Left cardiac atrium (tissue), 4 donors: Measurements from ENCODE around the gene NMS. TPM values are rescaled to one million over a fixed set of nuclear protein-coding genes. Genes with fewer than 3 reads are reported as not detected.

Experiments
- ATAC-seq, 2 donors: fragments of 200-7000 bp; cut with Tn5 transposase; one replicate each; pipeline ENCODE4 v1.9.1; 2020; ENCODE audit warnings: mild to moderate bottlenecking in 2 of 2, moderate library complexity in 2 of 2
- DNase-seq: peaks from one replicate; pipeline ENCODE4 v3.0.0-alpha.2; 2020
- intact Hi-C, 2 donors: fragments of 100-400 bp; cut with DNase I; formaldehyde crosslinking; loops; one replicate each; pipeline versions ENCODE4 v1.14.1 to v1.15.1; 2022 to 2023
- total RNA-seq, 2 donors: library from RNA; stranded (reverse); fragmentation: NEBNext Ultra II Directional; extraction: Animal tissue kit (Norgen Biotek cat#: 25700); gene quantifications; one replicate each; pipeline ENCODE4 v1.2.1, GENCODE V29; 2021
- donor health status: DM: no; HTN: yes; CAD: no.
- donor health status: DM: no; HTN: yes; CAD: no; lungs with severe emphysema.
- donor health status: DM: yes; HTN: yes; CAD: no.
- donor health status: Dilated cardiomyopathy.

Gene NMS
- total RNA-seq, 2 donors from 2014 or later, result not detected

- DNase-seq (no peak), ATAC-seq (no peak)
- intact Hi-C loops, result no loop called here
Measured at GRCh38 chr2:100476606-100477005, 6.3 kb downstream of the NMS start.

DNA sequence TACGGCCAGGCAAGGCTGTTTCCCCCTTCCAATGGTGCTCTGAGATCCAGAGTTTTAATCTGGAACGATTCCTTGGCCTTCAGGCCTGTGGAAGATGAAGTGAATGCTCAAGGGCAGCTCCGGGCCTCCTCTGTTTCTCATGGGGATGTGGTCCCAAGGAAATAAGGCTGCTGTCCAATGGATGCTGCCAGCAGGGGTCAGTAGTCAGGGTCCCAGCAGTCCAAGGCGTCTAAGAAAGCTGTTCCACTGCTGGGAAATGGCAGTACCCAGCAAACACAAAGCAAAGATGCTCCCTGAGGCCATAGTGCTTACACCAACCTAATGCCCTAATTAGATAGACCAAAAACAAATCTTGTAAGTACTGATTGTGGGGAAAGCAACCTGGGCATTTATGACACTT lies 12.5 kb downstream of the NMS start:
- intact Hi-C loops, result no loop called here
- no peak for DNase-seq
- no peak for ATAC-seq

DNA sequence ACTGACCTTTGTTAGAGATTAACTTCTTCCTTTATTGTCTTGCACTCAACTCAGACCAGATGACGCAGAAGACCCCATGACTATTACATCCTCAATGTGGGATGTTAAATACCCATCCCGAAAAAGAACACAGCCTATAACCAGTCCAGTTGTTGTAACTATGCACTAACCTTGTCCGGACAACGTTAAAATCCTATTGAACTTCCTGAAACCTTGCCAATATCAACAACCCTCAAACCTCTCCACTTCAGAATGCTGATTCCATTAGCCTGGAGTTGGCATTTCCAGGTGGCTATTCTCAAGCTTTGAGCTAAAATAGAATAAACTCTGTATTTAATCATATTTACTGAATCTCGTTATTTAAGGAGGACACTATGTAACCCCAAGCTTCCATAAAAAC lies 13.6 kb downstream of the NMS start:
- ATAC-seq, result no peak
- no peak for DNase-seq
- intact Hi-C loops, result no loop called here

DNA sequence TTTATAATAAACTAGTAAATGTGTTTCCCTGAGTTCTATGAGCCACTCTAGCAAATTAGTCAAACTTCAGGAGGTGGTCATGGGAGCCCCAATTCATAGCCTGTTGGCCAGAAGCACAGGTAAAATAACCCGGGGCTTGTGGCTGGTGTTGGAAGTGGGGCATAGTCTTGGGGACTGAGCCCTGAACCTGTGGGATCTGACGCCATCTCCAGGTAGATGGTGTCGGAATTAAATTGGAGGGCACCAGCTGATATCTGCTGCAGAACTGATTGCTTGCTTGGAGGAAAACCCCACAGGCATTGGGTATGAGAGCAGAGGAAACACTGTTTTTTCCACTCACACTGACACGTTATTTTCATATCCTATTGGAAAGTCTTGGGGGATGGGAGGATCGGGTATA lies 14.1 kb downstream of the NMS start:
- no peak for DNase-seq
- ATAC-seq, result no peak
- intact Hi-C loops, result no loop called here

- no peak for DNase-seq
- ATAC-seq, result no peak
- intact Hi-C loops, result no loop called here
Measured at GRCh38 chr2:100485396-100485795, 15.1 kb downstream of the NMS start.

- ATAC-seq (no peak), DNase-seq (no peak)
- intact Hi-C loops, result no loop called here
Measured at GRCh38 chr2:100494712-100495111, 24.4 kb downstream of the NMS start.

DNA sequence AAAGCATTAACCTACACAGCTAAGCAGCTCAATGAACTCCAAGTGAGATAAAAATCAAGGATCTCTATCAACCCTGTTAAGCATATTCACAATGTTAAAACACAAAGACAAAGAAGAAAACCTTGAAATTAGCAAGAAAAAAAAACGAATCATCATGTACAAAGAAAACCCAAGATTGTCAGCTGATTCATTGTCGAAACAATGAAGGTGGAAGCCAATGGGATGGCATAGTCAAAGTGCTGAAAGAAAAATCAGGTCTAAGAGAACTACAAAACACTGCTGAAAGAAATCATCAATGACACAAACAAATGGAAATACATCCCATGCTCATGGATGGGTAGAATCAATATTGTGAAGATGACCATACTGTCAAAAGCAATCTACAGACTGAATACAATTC lies 32.5 kb downstream of the NMS start:
- DNase-seq (no peak), ATAC-seq (no peak)
- intact Hi-C loops, result no loop called here

DNA sequence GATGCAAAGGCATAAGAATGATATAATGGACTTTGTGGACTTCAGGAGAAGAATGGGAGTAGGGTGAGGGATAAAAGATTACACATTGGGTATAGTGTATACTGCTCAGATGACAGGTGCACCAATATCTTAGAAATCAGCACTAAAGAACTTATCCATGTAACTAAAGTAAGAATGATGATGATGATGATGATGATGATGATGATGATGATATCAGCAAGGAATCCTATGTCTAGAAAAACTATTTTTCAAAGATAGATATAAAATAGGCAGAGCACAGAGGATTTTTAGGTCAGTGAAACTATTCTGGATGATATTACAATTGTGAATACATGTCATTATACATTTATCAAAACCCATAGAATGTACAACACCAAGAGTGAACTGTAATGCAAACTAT lies 34.3 kb downstream of the NMS start:
- DNase-seq (no peak), ATAC-seq (no peak)
- intact Hi-C loops, result no loop called here

- intact Hi-C loops, result no loop called here
- DNase-seq (no peak), ATAC-seq (no peak)
Measured at GRCh38 chr2:100509066-100509465, 38.8 kb downstream of the NMS start.

DNA sequence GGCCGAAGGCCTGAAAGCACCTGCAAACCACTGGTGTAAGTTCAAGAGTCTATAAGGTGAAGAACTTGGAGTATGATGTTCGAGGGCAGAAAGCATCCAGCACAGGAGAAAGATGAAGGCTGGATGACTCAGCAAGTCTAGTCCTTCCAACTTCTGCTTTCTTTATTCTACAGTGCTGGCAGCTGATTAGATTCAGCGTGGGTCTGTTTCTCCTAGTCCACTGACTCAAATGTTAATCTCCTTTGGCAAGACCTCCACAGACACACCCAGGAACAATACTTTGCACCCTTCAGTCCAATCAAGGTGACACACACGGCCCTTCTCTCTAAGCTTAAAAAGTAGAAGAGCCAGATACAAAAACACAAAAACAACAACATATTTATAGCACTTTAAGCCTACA lies 43.4 kb downstream of the NMS start:
- intact Hi-C loops, result no loop called here
- DNase-seq (no peak), ATAC-seq (no peak)

- DNase-seq (no peak), ATAC-seq (no peak)
- intact Hi-C loops, result no loop called here
Measured at GRCh38 chr2:100517556-100517955, 47.3 kb downstream of the NMS start.

GRCh38 chr2:100518801-100519200 lies 48.5 kb downstream of the NMS start:
- intact Hi-C loops, result no loop called here

GRCh38 chr2:100520224-100520623 lies 49.9 kb downstream of the NMS start:
- ATAC-seq, result no peak
- no peak for DNase-seq
- intact Hi-C loops, result no loop called here

More at GRCh38 chr2:100518801-100519200, 48.5 kb downstream of the NMS start:
- DNase-seq (no peak), ATAC-seq (no peak)

DNA sequence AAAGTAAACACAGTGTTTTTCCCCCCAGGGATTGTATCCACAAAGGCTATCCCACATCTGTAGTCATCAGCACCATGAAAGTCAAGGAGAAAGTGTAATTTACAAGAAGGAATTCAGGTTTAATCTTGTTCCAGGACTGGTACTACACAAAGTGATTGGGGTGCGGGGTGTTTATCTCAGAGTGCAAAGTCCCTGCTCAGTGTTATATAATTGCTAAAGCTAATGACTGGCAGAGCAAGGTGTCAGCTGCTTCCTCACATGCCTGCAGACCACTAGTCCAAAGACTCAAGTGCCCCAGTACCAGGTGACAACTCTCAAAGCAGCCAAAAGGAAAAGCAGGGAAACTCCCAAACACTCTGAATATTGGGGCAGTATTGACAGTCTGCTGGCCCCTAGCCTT lies 52.1 kb downstream of the NMS start:
- DNase-seq (no peak), ATAC-seq (no peak)
- intact Hi-C loops, result no loop called here

- ATAC-seq, result no peak
- intact Hi-C loops, result no loop called here
- no peak for DNase-seq
Measured at GRCh38 chr2:100524331-100524730, 54.0 kb downstream of the NMS start.

GRCh38 chr2:100526868-100527267 lies 56.6 kb downstream of the NMS start:
- no peak for DNase-seq
- no peak for ATAC-seq
- intact Hi-C loops, result no loop called here

GRCh38 chr2:100527440-100528015 lies 57.2 kb downstream of the NMS start:
- intact Hi-C loops, result no loop called here
- DNase-seq (no peak), ATAC-seq (no peak)

- DNase-seq (no peak), ATAC-seq (no peak)
- intact Hi-C loops, result no loop called here
Measured at GRCh38 chr2:100529176-100529575, 58.9 kb downstream of the NMS start.

- DNase-seq, result no peak
- no peak for ATAC-seq
Measured at GRCh38 chr2:100529900-100530299, 59.6 kb downstream of the NMS start.

More at GRCh38 chr2:100529900-100530299, 59.6 kb downstream of the NMS start:
- intact Hi-C loops, result no loop called here
